RWPE2 (cell line): ENCODE data around the gene PEAR1.
A peak's percentile ranks its signal among the peaks of the same experiment; 100 is the strongest.

Experiments
- ATAC-seq: fragments of 200-7000 bp; cut with Tn5 transposase; 3 replicates; pipeline ENCODE4 v1.9.1; 2021; ENCODE audit warnings: low read depth
- DNase-seq: peaks from one replicate; pipeline ENCODE4 v3.0.0-alpha.2; 2020; ENCODE audit warnings: low spot score
- H3K27ac ChIP-seq: fragments of 450-650 bp; 2 replicates; pipeline ENCODE4 v1.5.1; 2017; ENCODE audit warnings: mild to moderate bottlenecking; ENCODE audit not compliant: poor library complexity, severe bottlenecking
- H3K27me3 ChIP-seq: fragments of 250-450 bp; sonication (Bioruptor Pico); 2 replicates; pipeline ENCODE4 v1.5.1; 2021; ENCODE audit warnings: mild to moderate bottlenecking, moderate library complexity; ENCODE audit not compliant: insufficient read depth, poor library complexity, severe bottlenecking
- H3K36me3 ChIP-seq: fragments of 250-450 bp; sonication (Bioruptor Pico); 2 replicates; pipeline ENCODE4 v1.5.1; 2020; ENCODE audit warnings: low read depth, mild to moderate bottlenecking, moderate library complexity
- H3K4me1 ChIP-seq: fragments of 250-450 bp; sonication (Bioruptor Pico); 2 replicates; pipeline ENCODE4 v1.5.1; 2021; ENCODE audit warnings: mild to moderate bottlenecking, moderate library complexity; ENCODE audit not compliant: insufficient read depth, poor library complexity, severe bottlenecking
- H3K4me3 ChIP-seq: fragments of 250-450 bp; sonication (Bioruptor Pico); 2 replicates; pipeline ENCODE4 v1.5.1; 2021; ENCODE audit warnings: mild to moderate bottlenecking, moderate library complexity; ENCODE audit not compliant: severe bottlenecking
- H3K9me3 ChIP-seq: fragments of 250-450 bp; sonication (Bioruptor Pico); 2 replicates; pipeline ENCODE4 v1.5.1; 2021; ENCODE audit warnings: mild to moderate bottlenecking, moderate library complexity; ENCODE audit not compliant: severe bottlenecking
- TF ChIP-seq, protein P1 (sequence below): fragments of 450-650 bp; IDR thresholded peaks from one replicate; pipeline ENCODE4 v1.5.1; 2017; ENCODE audit warnings: mild to moderate bottlenecking, moderate library complexity; ENCODE audit not compliant: poor library complexity, severe bottlenecking

The PEAR1 gene

DNA sequence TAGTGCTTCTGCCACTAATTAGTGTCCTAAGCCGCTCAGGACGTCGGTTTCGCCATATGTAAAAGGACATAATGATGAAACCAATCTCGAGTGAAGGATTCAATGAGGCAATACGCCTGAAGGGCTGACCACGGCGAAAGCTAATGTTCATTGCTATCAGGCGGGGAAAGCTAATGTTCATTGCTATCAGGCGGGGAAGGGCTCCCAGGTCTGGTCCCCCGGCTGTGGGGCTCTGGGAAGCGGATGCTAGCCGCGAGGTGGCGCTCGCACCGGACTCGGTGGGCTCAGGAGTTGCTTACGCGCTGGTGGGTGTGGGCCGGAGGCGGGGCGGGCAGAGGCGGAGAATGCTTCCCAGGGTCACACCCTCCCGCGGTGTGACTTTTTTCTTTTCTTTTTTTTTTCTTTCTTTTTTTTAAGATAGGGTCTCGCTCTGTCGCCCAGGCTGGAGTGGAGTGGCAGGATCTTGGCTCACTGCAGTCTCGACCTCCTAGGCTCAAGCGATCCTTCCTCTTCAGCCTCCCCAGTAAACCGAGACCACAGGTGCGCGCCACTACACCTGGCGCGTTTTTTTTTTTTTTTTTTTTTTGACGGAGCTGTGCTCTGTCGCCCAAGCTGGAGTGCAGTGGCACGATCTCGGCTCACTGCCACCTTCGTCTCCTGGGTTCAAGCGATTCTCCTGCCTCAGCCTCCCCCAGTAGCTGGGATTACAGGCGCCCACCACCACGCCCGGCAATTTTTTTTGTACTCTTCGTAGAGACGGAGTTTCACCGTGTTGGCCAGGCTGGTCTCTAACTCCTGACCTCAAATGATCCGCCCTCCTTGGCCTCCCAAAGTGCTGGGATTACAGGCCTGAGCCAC is 1.1 kb upstream of the PEAR1 start:
- no peak overlapping the region for H3K4me3 ChIP-seq
- no peak overlapping the region for H3K27ac ChIP-seq
- peak; percentile 72 for ATAC-seq
- DNase-seq = peak; percentile 90
- H3K36me3 ChIP-seq = no peaks in the 10 kb centered on the region
- peaks cover 21% of the 10 kb centered on the region for H3K4me1 ChIP-seq
- TF ChIP-seq, protein P1, sequence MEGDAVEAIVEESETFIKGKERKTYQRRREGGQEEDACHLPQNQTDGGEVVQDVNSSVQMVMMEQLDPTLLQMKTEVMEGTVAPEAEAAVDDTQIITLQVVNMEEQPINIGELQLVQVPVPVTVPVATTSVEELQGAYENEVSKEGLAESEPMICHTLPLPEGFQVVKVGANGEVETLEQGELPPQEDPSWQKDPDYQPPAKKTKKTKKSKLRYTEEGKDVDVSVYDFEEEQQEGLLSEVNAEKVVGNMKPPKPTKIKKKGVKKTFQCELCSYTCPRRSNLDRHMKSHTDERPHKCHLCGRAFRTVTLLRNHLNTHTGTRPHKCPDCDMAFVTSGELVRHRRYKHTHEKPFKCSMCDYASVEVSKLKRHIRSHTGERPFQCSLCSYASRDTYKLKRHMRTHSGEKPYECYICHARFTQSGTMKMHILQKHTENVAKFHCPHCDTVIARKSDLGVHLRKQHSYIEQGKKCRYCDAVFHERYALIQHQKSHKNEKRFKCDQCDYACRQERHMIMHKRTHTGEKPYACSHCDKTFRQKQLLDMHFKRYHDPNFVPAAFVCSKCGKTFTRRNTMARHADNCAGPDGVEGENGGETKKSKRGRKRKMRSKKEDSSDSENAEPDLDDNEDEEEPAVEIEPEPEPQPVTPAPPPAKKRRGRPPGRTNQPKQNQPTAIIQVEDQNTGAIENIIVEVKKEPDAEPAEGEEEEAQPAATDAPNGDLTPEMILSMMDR = peak; percentile 91
- no peaks in the 10 kb centered on the region for H3K27me3 ChIP-seq
- H3K9me3 ChIP-seq = no peaks in the 10 kb centered on the region

DNA sequence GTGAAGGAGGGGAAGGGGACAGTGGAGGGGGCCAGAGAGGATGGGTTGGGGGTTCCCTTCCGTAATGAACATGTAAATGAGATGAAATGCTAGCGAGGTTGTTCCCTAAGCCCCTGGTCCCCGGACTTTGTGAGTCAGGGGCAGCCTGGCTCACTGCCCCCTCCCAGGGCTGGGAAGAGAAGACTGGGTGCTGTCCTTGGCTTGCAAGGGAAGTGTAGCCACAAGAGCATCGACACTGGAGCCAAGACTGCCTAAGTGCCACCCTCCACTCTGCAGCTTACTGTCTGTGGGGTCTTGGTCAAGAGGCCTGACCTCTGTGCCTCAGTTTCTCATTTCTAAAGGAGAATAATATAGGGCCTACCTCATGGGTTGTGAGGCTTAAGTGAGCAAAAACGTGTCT is 483 bp downstream of the PEAR1 start:
- Histone ChIP-seq H3K4me1 (peaks cover 35% of the 10 kb centered on the region), H3K9me3 (no peaks in the 10 kb centered on the region), H3K36me3 (no peaks in the 10 kb centered on the region), H3K27ac (no peak overlapping the region), H3K27me3 (no peaks in the 10 kb centered on the region), H3K4me3 (no peak overlapping the region)
- ATAC-seq (no peak), DNase-seq (no peak)
- TF ChIP-seq, protein P1 = no peak

DNA sequence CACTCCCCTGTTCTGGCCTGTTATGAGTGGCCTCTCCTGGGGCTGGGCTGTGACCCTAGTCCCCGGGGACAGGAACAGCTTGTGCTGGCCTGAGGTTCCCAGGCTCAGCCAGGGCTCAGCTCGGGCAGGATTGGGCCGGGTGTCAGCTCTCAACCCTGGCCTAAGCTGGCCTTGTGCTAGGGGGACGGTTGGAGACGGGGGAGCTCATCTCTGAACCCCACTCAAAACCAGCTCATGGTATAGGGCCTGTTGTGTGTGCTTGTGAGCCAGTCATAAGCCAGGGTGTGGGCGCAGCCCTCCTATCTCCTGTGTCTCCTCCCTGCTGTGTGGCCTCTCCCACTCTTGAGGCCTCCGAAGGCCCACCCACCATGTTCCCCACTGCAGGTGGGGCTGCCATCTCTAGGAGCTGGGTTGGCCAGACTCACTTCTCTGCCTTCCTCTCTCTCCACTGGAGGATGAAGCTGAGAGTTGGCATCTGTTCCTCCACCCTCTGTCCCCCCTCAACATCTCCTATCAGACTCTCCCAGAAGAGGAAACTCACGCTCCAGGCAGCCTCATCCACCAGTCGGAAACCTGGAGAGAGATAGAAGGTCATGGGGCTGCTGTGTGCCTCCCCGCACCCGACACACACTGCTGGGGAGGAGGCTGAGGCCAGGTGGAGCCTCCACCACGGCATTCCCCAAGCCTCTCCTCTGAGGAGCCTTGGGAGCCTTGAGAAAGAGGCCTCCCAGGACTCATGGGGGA is 1.4 kb downstream of the PEAR1 start:
- Histone ChIP-seq H3K4me3 (no peak overlapping the region), H3K9me3 (no peaks in the 10 kb centered on the region), H3K27ac (peak overlapping the region; percentile 97), H3K36me3 (no peaks in the 10 kb centered on the region), H3K4me1 (peaks cover 35% of the 10 kb centered on the region), H3K27me3 (no peaks in the 10 kb centered on the region)
- TF ChIP-seq, protein P1 = no peak
- ATAC-seq = no peak
- no peak for DNase-seq

DNA sequence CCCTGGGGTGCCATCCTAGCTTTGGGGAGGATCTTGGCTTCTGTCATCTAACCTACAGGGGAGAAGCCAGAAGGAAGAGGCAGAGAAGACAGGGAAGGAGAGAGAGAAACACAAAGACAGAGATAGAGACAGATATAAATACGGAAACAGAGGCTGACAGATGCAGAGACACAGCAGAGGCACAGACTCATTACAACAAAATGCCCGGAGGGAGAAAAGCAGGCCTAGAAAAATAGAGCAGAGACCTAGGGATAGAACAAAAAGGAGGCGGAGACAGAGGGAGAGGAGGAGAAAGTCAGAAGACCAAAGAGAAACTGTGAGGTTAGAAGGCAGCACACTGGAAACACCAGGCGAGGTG is 1.9 kb downstream of the PEAR1 start:
- Histone ChIP-seq H3K9me3 (no peaks in the 10 kb centered on the region), H3K36me3 (no peaks in the 10 kb centered on the region), H3K27ac (peak overlapping the region; percentile 97), H3K4me1 (peaks cover 35% of the 10 kb centered on the region), H3K27me3 (no peaks in the 10 kb centered on the region), H3K4me3 (no peak overlapping the region)
- ATAC-seq = no peak
- DNase-seq = no peak
- TF ChIP-seq, protein P1 = no peak
